Activated CD4-positive, alpha-beta T cell treated with anti-CD3 and anti-CD28 coated beads for 48 hours (primary cell): ENCODE results near the gene UNK.

Experiments used
- DNase-seq: peaks from one replicate; pipeline ENCODE4 v3.0.0-alpha.2; 2020

The UNK gene

GRCh38 chr17:75784473-75785015 is at the start of gene UNK:
TSS of gene UNK (plus strand) at chr17:75784806. CDS start at chr17:75784881, 75 bp downstream.
- DNase-seq: peak; percentile 96

GRCh38 chr17:75736173-75736835 is 48.3 kb upstream of the UNK start:
- DNase-seq: no peak

- no peak for DNase-seq
Measured at GRCh38 chr17:75737133-75737962, 47.3 kb upstream of the UNK start.

GRCh38 chr17:75738218-75738802 is 46.3 kb upstream of the UNK start:
- DNase-seq: peak; percentile 58

GRCh38 chr17:75739174-75739573 is 45.4 kb upstream of the UNK start:
- no peak for DNase-seq

GRCh38 chr17:75739801-75740200 is 44.8 kb upstream of the UNK start:
- no peak for DNase-seq

- no peak for DNase-seq
Measured at GRCh38 chr17:75740215-75740614, 44.4 kb upstream of the UNK start.

- no peak for DNase-seq
Measured at GRCh38 chr17:75740631-75741077, 44.0 kb upstream of the UNK start.

- no peak for DNase-seq
Measured at GRCh38 chr17:75742337-75742736, 42.3 kb upstream of the UNK start.

GRCh38 chr17:75743625-75744206 is 40.9 kb upstream of the UNK start:
- DNase-seq: no peak

GRCh38 chr17:75748706-75749105 is 35.9 kb upstream of the UNK start:
- no peak for DNase-seq

GRCh38 chr17:75749545-75750389 is 34.8 kb upstream of the UNK start:
- DNase-seq: peak; percentile 94

GRCh38 chr17:75750661-75751423 is 33.8 kb upstream of the UNK start:
- no peak for DNase-seq

GRCh38 chr17:75751676-75752404 is 32.8 kb upstream of the UNK start:
- DNase-seq: no peak

GRCh38 chr17:75752405-75752709 is 32.2 kb upstream of the UNK start:
- no peak for DNase-seq

GRCh38 chr17:75752802-75753513 is 31.6 kb upstream of the UNK start:
- no peak for DNase-seq

GRCh38 chr17:75753514-75754377 is 30.9 kb upstream of the UNK start:
- DNase-seq: peak; percentile 76

- DNase-seq: no peak
Measured at GRCh38 chr17:75754378-75755204, 30.0 kb upstream of the UNK start.
